Dedifferentiated amniotic fluid mesenchymal stem cell (primary cell): ENCODE results near the gene FIGNL2.

ENCODE experiments used
- DNase-seq: peaks from one replicate; pipeline ENCODE4 v3.0.0-alpha.2; 2016; ENCODE audit errors: extremely low spot score

FIGNL2 gene

GRCh38 chr12:51773145-51773869 is 75.2 kb downstream of the FIGNL2 start:
- DNase-seq: peak; percentile 86

DNA sequence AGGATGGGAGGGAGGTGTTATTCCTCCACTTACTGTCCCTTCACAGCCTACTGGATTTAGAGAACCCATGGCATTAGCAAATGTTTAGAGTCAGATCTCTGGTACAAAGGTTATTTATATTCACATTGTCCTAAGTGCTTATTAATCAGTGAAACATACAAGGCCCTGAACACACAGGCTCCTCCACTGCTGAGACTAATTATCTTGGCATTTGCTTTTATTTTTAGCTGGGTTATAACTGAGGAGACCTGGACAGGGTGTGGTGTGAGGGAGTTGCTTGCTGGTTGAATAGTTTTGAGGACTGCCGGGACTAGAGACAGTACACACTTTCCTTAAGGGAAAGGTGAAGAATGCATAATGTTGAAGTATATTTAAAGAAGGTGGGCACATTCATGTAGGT is 77.5 kb downstream of the FIGNL2 start:
- DNase-seq: no peak
